WI38 (cell line): Measurements from ENCODE around the gene TAOK3.

Experiments used
- H3K4me3 ChIP-seq: 2 replicates; pipeline ENCODE4 v1.5.1; 2011; ENCODE audit warnings: low read depth, mild to moderate bottlenecking, control low read depth, low read length
- TF ChIP-seq, protein P1 (sequence below): IDR thresholded peaks from 2 replicates; pipeline ENCODE4 v1.5.1; 2012; ENCODE audit warnings: low read depth, mild to moderate bottlenecking, control low read depth, low read length

Gene TAOK3

DNA sequence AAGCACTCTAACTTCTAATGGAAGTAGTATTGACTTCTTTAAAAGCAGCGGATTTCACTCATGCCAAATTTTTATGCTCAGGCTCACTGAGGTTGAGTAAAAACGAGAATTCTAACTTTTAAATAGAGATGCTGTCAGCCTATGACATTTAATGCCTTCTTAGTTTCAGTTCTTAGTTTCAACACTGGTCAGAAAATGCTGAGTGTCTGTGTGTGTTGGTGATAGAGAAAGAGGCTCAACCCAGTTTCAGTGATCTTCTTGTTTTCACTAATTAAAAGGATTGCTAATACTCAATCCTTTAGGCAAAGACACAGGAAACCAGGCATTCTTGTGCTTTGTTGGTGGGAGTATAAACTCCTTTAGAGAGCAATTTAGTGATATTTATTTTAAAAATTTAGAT lies 205.8 kb downstream of the TAOK3 start:
- TF ChIP-seq, protein P1, sequence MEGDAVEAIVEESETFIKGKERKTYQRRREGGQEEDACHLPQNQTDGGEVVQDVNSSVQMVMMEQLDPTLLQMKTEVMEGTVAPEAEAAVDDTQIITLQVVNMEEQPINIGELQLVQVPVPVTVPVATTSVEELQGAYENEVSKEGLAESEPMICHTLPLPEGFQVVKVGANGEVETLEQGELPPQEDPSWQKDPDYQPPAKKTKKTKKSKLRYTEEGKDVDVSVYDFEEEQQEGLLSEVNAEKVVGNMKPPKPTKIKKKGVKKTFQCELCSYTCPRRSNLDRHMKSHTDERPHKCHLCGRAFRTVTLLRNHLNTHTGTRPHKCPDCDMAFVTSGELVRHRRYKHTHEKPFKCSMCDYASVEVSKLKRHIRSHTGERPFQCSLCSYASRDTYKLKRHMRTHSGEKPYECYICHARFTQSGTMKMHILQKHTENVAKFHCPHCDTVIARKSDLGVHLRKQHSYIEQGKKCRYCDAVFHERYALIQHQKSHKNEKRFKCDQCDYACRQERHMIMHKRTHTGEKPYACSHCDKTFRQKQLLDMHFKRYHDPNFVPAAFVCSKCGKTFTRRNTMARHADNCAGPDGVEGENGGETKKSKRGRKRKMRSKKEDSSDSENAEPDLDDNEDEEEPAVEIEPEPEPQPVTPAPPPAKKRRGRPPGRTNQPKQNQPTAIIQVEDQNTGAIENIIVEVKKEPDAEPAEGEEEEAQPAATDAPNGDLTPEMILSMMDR: no peak
- H3K4me3 ChIP-seq: no peak overlapping the region

DNA sequence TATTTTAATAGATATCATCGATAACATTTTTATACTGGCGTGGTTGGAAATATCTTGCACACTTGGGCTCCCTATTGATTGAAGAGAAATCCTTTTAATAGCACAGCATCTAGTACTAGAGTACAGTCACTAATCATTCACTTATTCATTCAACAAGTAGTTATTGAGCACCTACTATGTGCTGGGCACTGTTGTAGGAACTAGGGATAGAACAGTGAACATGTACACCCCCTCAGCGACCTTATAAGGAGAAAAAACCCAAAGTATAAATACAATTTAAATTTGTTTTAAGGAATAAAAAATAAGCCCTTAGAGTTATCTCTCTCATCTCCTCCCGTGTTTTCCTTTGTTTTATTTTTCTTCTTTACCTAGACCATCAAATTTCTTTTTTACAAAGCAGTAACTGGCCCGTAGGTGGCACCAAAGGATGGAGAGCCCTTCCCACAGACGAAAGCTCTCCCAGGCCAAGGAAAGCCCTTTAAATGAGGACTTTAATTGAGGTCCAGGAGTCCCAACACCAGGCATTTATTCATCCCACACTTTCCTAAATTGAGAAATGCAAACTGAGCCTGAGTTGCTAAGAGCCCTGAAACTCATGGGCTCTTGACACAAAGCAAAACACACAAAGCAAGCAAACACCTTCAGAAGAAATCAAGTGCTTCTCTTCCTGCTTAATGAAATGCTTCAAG lies 207.8 kb downstream of the TAOK3 start:
- no peak overlapping the region for H3K4me3 ChIP-seq
- TF ChIP-seq, protein P1: peak; percentile 48

DNA sequence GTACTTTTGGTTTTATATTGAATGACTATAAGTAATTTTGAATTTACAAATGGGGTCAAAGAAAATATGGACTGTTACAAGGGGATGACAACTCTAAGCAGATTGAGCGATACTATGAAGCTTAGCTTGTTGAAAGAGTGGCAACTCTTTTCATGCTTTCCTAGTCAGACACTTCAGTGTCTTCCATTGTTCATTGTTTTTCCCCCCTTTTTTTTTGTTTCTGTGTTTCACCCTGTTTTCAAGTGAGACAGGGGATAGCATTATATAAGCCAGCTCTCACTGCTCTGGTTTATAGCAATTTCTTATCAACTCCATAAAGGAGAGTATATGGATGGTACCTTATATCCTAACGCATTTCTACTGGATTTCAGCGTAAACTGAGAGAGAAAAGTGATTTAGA lies 212.2 kb downstream of the TAOK3 start:
- H3K4me3 ChIP-seq: no peak overlapping the region
- TF ChIP-seq, protein P1: no peak

DNA sequence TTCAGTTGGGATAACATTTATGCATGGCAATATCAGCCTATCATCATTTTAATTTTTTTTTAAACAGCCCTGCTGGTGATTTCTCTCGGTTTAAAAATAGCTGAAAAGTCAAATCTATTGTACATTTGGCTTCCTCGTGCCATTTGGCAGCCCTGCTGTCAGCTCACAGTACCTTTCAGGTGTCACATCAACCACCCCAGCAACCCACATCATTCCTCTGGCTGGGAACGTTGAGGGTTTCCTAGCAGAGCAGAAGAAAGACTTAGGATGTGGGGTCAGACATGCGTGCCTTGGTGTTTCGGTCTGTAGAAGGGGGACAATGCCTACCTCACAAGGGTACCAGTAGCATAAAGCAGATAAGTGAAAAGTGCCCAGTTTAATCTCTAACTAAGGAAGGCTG lies 221.0 kb downstream of the TAOK3 start:
- TF ChIP-seq, protein P1: no peak
- no peak overlapping the region for H3K4me3 ChIP-seq

DNA sequence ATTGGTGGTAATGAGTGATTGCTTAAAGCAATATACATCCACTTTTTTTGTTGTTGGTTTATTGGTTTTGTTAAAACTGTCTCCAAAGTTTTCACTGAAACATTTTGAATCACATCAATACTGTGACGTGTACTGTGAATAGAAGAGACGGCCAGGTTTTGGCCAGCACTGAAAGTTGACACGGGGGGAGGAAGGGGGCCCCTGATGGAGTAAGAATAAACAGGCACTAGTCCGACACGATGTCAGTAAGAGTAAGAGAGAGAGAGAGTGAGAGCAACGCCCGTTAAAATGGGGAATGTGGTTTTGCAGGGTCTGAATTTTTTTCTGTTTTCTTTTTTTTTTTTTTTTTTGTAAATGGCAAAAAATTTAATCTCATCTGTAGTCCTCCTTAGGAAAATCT lies 222.1 kb downstream of the TAOK3 start:
- H3K4me3 ChIP-seq: no peak overlapping the region
- TF ChIP-seq, protein P1: no peak

DNA sequence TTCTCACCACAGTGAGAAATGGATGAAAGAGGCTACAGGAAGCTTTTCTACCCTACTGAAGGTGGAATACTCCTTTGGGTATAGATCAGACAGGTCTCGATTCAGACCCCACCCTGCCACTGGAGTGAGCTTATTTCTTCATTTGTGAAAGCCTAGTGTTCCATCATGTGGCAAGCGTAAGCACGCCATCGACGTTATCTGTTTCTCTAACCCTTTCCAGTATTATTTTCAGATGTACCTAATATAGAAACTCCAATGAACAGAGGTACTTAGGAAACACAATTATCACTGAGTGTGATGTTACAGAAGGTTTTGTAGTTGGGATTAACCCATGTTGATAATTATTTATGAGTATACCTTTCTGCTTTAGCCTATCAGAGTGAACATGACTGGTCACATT lies 224.4 kb downstream of the TAOK3 start:
- TF ChIP-seq, protein P1: no peak
- no peak overlapping the region for H3K4me3 ChIP-seq

DNA sequence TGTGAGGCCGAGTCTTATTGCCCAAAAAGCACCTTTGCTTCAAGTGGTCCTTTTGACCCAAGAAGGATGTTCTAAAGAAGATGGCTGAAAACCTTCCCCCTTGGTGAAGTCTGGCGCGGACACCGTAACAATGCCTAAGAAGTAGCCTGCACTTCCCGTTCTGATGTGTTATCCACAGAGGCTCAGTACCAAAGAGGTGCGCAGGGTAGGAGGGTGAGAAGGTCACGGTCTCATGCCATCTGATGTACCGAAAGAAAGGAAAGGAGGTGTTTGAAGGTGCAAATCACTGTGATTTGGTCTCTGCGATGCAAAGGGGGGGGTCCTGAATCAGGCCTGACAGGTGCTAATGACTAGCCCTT lies 226.9 kb downstream of the TAOK3 start:
- TF ChIP-seq, protein P1: no peak
- no peak overlapping the region for H3K4me3 ChIP-seq
